ENCODE results near the gene TUBB6. TPM values are rescaled to one million over a fixed set of nuclear protein-coding genes. Genes with fewer than 3 reads are reported as not detected.
A peak's percentile ranks its signal among the peaks of the same experiment; 100 is the strongest.

Gene TUBB6
- total RNA-seq, 2 donors from 2014 or later: 274 to 288 TPM

DNA sequence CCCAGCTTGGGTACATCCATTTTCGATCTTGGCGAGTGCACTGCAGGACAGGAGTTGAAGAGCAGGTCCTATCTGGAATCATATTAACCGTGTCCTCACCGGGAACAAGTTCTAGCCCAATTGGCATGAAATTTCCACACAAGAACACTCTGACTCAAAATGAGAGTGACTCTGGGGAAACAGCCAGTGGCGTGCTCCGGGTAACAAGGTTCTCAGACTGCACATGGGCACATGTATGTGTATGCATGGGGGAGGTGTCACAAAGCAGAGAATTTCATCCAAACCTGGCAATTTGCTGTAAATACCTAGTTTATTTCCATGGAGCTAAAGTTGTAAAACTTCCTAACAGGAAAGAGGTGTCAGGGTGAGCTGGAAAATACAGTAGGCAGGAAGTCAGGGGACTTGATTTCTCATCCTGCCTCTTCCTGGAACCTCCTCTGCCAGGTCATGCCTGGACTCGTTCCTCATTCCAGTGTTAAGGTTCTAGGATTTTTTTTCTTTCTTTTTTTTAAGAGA, 1.7 kb downstream of the TUBB6 start:
- intact Hi-C loops (cut with DNase I): no loop called here
- no peak for DNase-seq (ENCODE audit: low spot score)

GRCh38 chr18:12310762-12311161, 2.7 kb downstream of the TUBB6 start:
- no peak for DNase-seq (ENCODE audit: low spot score)
- intact Hi-C loops (cut with DNase I): no loop called here

- intact Hi-C loops (cut with DNase I): no loop called here
- DNase-seq (ENCODE audit: low spot score): no peak
These were observed 4.9 kb downstream of the TUBB6 start for GRCh38 chr18:12312976-12313375.

- intact Hi-C loops (cut with DNase I): no loop called here
- DNase-seq (ENCODE audit: low spot score): no peak
These were observed 5.6 kb downstream of the TUBB6 start for GRCh38 chr18:12313530-12314245.

- intact Hi-C loops (cut with DNase I): no loop called here
- no peak for DNase-seq (ENCODE audit: low spot score)
These were observed 6.7 kb downstream of the TUBB6 start for GRCh38 chr18:12314591-12315305.

DNA sequence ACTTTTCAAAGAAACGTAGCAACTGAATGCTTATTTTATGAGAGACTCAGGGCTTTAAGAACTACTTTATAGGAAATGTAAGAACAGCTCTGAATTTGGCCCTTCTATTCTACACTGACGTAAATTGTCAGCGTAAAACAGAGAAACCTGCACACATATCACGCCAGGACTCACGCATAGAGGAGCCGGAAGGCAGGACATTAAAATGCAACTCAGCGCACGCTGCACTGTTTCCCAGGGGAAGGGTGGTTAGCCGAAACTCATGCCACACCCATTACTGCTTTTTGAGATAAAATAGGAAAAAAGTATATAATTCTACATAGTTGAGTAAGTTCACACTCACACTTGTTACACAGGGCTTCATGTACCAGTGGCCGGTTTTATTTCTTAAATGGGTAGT, 7.4 kb downstream of the TUBB6 start:
- intact Hi-C loops (cut with DNase I): no loop called here
- DNase-seq (ENCODE audit: low spot score): no peak

- intact Hi-C loops (cut with DNase I): no loop called here
- no peak for DNase-seq (ENCODE audit: low spot score)
These were observed 7.9 kb downstream of the TUBB6 start for GRCh38 chr18:12315911-12316310.

- intact Hi-C loops (cut with DNase I): no loop called here
- DNase-seq (ENCODE audit: low spot score): no peak
These were observed 9.8 kb downstream of the TUBB6 start for GRCh38 chr18:12317664-12318333.

DNA sequence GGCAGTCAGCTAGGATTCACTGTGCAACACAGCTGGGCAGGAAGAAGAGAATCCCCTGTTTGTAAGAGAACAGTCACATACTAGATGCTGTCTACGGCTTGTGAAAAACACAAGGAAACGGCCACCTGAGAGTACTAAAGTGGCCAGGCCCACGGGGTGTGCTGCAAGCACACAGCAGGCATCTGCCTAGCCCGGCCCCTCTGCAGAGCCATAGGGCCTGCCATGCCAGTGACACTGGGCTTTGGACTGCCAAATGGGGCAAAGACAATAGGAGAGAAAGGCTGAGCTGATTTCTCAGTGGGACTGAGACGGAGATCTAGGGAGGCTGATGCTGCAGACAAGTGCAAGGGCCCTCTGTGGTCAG, 10.3 kb downstream of the TUBB6 start:
- intact Hi-C loops (cut with DNase I): no loop called here
- DNase-seq (ENCODE audit: low spot score): no peak

DNA sequence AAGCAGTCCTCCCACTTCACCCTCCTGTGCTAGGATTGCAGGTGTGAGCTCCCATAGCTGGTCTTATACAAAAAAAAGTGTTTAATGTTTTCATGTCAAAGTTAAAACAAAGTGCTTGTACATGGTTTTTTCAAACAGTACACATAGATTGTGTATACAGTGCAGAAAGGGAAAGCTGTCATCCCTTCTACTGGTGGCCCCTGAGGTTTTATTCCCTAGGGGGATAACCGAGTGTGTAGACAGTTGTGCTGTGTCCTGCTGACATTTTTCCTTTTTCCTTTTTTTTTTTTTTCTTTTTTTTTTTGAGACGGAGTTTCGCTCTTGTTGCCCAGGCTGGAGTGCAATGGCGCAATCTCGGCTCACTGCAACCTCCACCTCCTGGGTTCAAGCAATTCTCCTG, 10.8 kb downstream of the TUBB6 start:
- intact Hi-C loops (cut with DNase I): no loop called here
- no peak for DNase-seq (ENCODE audit: low spot score)

GRCh38 chr18:12321333-12321732, 13.3 kb downstream of the TUBB6 start:
- DNase-seq (ENCODE audit: low spot score): no peak
- intact Hi-C loops (cut with DNase I): loop anchor here in 1 of 2 donors (5.0 kb wide), 1 partner anchor 51 kb away; no protein-coding TSS in a partner anchor

- no peak for DNase-seq (ENCODE audit: low spot score)
- intact Hi-C loops (cut with DNase I): loop anchor here in 1 of 2 donors (5.0 kb wide), 1 partner anchor 47 kb away; no protein-coding TSS in a partner anchor
These were observed 17.1 kb downstream of the TUBB6 start for GRCh38 chr18:12324991-12325725.

GRCh38 chr18:12325726-12326245, 17.7 kb downstream of the TUBB6 start:
- intact Hi-C loops (cut with DNase I): no loop called here
- DNase-seq (ENCODE audit: low spot score): no peak

- intact Hi-C loops (cut with DNase I): no loop called here
- no peak for DNase-seq (ENCODE audit: low spot score)
These were observed 18.8 kb downstream of the TUBB6 start for GRCh38 chr18:12326711-12327460.

- peak; percentile 94 for DNase-seq (ENCODE audit: low spot score)
- intact Hi-C loops (cut with DNase I): no loop called here
These were observed 19.6 kb downstream of the TUBB6 start for GRCh38 chr18:12327510-12328178.

DNA sequence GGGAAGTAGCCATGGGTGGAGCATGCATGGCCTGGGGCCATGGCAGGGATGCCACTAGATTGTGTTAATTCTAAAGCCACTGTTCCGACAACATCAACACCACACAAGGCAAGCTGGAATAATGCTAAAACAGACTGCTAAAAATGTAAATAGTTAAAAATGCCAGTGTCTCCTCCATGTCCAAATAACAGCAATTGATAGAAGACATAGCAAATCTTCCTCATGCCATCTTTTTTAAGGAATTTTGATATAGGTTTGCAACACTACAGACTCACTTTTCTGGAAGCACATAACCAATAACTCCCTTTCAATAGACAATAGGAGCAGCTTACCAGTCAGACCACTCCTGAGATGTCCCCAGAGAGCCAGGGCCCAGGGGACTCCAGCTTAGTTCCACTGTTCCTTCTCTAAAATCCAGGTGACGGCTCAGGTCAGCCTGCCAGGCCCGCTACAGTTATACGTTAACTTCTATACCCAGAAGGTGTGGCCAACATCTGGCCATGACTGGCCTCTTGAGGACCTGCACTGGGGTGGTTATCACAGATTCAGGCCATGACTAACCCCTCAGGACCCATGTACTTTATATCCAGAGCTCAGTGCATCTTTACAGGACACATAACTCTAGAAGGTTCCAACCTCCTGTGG, 20.3 kb downstream of the TUBB6 start:
- DNase-seq (ENCODE audit: low spot score): no peak

GRCh38 chr18:12329125-12329698, 21.2 kb downstream of the TUBB6 start:
- intact Hi-C loops (cut with DNase I): no loop called here
- no peak for DNase-seq (ENCODE audit: low spot score)

More for the DNA sequence above, 20.3 kb downstream of the TUBB6 start:
- intact Hi-C loops (cut with DNase I): no loop called here

Measured in posterior vena cava (tissue), 2 donors.